IMR-90 (cell line): Measurements from ENCODE around the gene MAP1LC3A. TPM values are rescaled to one million over a fixed set of nuclear protein-coding genes. Genes with fewer than 3 reads are reported as not detected.

Source experiments
- ATAC-seq: fragments of 200-7000 bp; cut with Tn5 transposase; 2 replicates; pipeline ENCODE4 v1.9.1; 2020; ENCODE audit warnings: low read depth, mild to moderate bottlenecking, moderate library complexity
- BruUV-seq: library from RNA; stranded (reverse); fragments of 400-500 nt; replicated peaks from 2 replicates; lab custom pipeline; 2021; lab: Mats Ljungman, UMichigan
- CTCF ChIA-PET: fragments of 300-600 bp; formaldehyde crosslinking; extraction: SDS; loops from one replicate; lab custom pipeline; 2021; ENCODE audit warnings: antibody characterized with exemption; lab: Yijun Ruan, JAX
- POLR2A ChIA-PET: fragments of 300-600 bp; sonication (Branson Sonifier 250); formaldehyde crosslinking; loops from one replicate; lab custom pipeline; 2022; ENCODE audit warnings: antibody characterized with exemption; ENCODE audit not compliant: unreplicated experiment; lab: Charles Lee
- DNase-seq: peaks from one replicate; pipeline ENCODE4 v3.0.0; 2013
- H2AFZ ChIP-seq: replicated peaks from 2 replicates; pipeline ENCODE3; 2013; ENCODE audit warnings: low read length, mild to moderate bottlenecking; ENCODE audit not compliant: poor library complexity
- H2AK5ac ChIP-seq: 2 replicates; pipeline ENCODE4 v1.6.1; 2013; ENCODE audit warnings: low read depth, low read length, inconsistent platforms
- H2AK9ac ChIP-seq: replicated peaks from 2 replicates; pipeline ENCODE3; 2013; ENCODE audit warnings: mild to moderate bottlenecking, low read depth, low read length, moderate library complexity; ENCODE audit not compliant: poor library complexity
- H2BK120ac ChIP-seq: 2 replicates; pipeline ENCODE4 v1.6.1; 2013; ENCODE audit warnings: low read depth, low read length, inconsistent platforms
- H2BK15ac ChIP-seq: 3 replicates; pipeline ENCODE4 v1.6.1; 2013; ENCODE audit warnings: low read depth, low read length, inconsistent platforms
- H2BK20ac ChIP-seq: 2 replicates; pipeline ENCODE4 v1.6.1; 2013; ENCODE audit warnings: low read depth, mild to moderate bottlenecking, inconsistent platforms, low read length, moderate library complexity
- H2BK5ac ChIP-seq: 2 replicates; pipeline ENCODE4 v1.6.1; 2013; ENCODE audit warnings: mild to moderate bottlenecking, low read depth, low read length, inconsistent platforms; ENCODE audit not compliant: poor library complexity, severe bottlenecking
- H3K14ac ChIP-seq: replicated peaks from 2 replicates; pipeline ENCODE4 v1.6.1; 2013; ENCODE audit warnings: low read depth, low read length, inconsistent platforms
- H3K18ac ChIP-seq: 2 replicates; pipeline ENCODE4 v1.6.1; 2013; ENCODE audit warnings: low read depth, low read length, control low read depth
- H3K23ac ChIP-seq: 2 replicates; pipeline ENCODE4 v1.6.1; 2013; ENCODE audit warnings: low read depth, low read length, inconsistent platforms
- H3K27ac ChIP-seq: 2 replicates; pipeline ENCODE4 v1.5.1; 2013; ENCODE audit warnings: mild to moderate bottlenecking, control low read depth, low read length; ENCODE audit not compliant: insufficient read depth
- H3K27me3 ChIP-seq: 2 replicates; pipeline ENCODE4 v1.6.1; 2013; ENCODE audit warnings: low read length; ENCODE audit not compliant: control insufficient read depth, insufficient read depth
- H3K36me3 ChIP-seq: 2 replicates; pipeline ENCODE4 v1.6.1; 2013; ENCODE audit warnings: low read length, mixed read lengths; ENCODE audit not compliant: control insufficient read depth, insufficient read depth
- H3K4ac ChIP-seq: 2 replicates; pipeline ENCODE4 v1.6.1; 2013; ENCODE audit warnings: low read depth, low read length, inconsistent platforms
- H3K4me1 ChIP-seq: 2 replicates; pipeline ENCODE4 v1.6.1; 2013; ENCODE audit warnings: low read length, mixed read lengths; ENCODE audit not compliant: control insufficient read depth, insufficient read depth
- H3K4me2 ChIP-seq: 2 replicates; pipeline ENCODE4 v1.6.1; 2013; ENCODE audit warnings: low read depth, mild to moderate bottlenecking, control low read depth, low read length, moderate library complexity
- H3K4me3 ChIP-seq: 2 replicates; pipeline ENCODE4 v1.5.1; 2013; ENCODE audit warnings: low read depth, mild to moderate bottlenecking, control low read depth, low read length, moderate library complexity; ENCODE audit not compliant: insufficient read depth
- H3K56ac ChIP-seq: 2 replicates; pipeline ENCODE4 v1.6.1; 2013; ENCODE audit warnings: low read length, inconsistent platforms; ENCODE audit not compliant: insufficient read depth; ENCODE audit errors: extremely low read depth
- H3K79me1 ChIP-seq, 2 experiments: 2 replicates each; pipeline ENCODE4 v1.6.1; 2013; ENCODE audit warnings: low read length in 2 of 2, inconsistent platforms in 1 of 2, low read depth in 1 of 2
- H3K9ac ChIP-seq: 2 replicates; pipeline ENCODE4 v1.6.1; 2013; ENCODE audit warnings: low read depth, low read length, control low read depth
- H3K9me1 ChIP-seq: 2 replicates; pipeline ENCODE4 v1.6.1; 2013; ENCODE audit warnings: low read length, inconsistent platforms; ENCODE audit not compliant: insufficient read depth
- H3K9me3 ChIP-seq: 2 replicates; pipeline ENCODE4 v1.6.1; 2013; ENCODE audit warnings: low read length; ENCODE audit not compliant: control insufficient read depth, insufficient read depth
- H4K20me1 ChIP-seq: 2 replicates; pipeline ENCODE4 v1.6.1; 2013; ENCODE audit warnings: low read length, inconsistent platforms; ENCODE audit not compliant: insufficient read depth
- H4K5ac ChIP-seq: 2 replicates; pipeline ENCODE4 v1.6.1; 2013; ENCODE audit warnings: mild to moderate bottlenecking, low read depth, low read length, control low read depth
- H4K8ac ChIP-seq, 2 experiments: 2 replicates each; pipeline ENCODE4 v1.6.1; 2013; ENCODE audit warnings: low read depth in 2 of 2, low read length in 2 of 2, control low read depth in 1 of 2, inconsistent platforms in 1 of 2
- H4K91ac ChIP-seq: 2 replicates; pipeline ENCODE4 v1.6.1; 2013; ENCODE audit warnings: low read depth, low read length, inconsistent platforms; ENCODE audit not compliant: insufficient read depth
- BHLHE40 ChIP-seq: fragments of 150-350 bp; IDR thresholded peaks from 2 replicates; pipeline ENCODE4 v1.6.1; 2016; ENCODE audit warnings: mild to moderate bottlenecking, low read depth, low read length
- CEBPB ChIP-seq: IDR thresholded peaks from 2 replicates; pipeline ENCODE4 v1.6.1; 2012; ENCODE audit warnings: low read depth, low read length, improper control_type of control experiment
- CHD1 ChIP-seq: IDR thresholded peaks from 2 replicates; pipeline ENCODE4 v1.6.1; 2012; ENCODE audit warnings: low read depth, low read length, improper control_type of control experiment
- FOS ChIP-seq: fragments of 150-350 bp; IDR thresholded peaks from 2 replicates; pipeline ENCODE4 v1.6.1; 2016; ENCODE audit warnings: low read depth, low read length
- MAFK ChIP-seq: IDR thresholded peaks from 2 replicates; pipeline ENCODE4 v1.6.1; 2012; ENCODE audit warnings: low read depth, low read length, improper control_type of control experiment
- MAZ ChIP-seq: IDR thresholded peaks from 2 replicates; pipeline ENCODE4 v1.6.1; 2012; ENCODE audit warnings: low read depth, mild to moderate bottlenecking, low read length, improper control_type of control experiment, moderate library complexity, borderline replicate concordance
- MXI1 ChIP-seq: IDR thresholded peaks from 2 replicates; pipeline ENCODE4 v1.6.1; 2012; ENCODE audit warnings: low read depth, mild to moderate bottlenecking, low read length, moderate library complexity, borderline replicate concordance
- NFE2L2 ChIP-seq: fragments of 150-350 bp; IDR thresholded peaks from 2 replicates; pipeline ENCODE4 v1.6.1; 2016; ENCODE audit warnings: low read depth, mild to moderate bottlenecking, low read length
- POLR2A ChIP-seq: IDR thresholded peaks from 2 replicates; pipeline ENCODE4 v1.6.1; 2012; ENCODE audit warnings: mild to moderate bottlenecking, low read depth, low read length
- RAD21 ChIP-seq: IDR thresholded peaks from 2 replicates; pipeline ENCODE4 v1.6.1; 2012; ENCODE audit warnings: low read length, improper control_type of control experiment
- RCOR1 ChIP-seq: IDR thresholded peaks from 2 replicates; pipeline ENCODE4 v1.6.1; 2012; ENCODE audit warnings: mild to moderate bottlenecking, low read length, improper control_type of control experiment; ENCODE audit not compliant: insufficient replicate concordance
- RFX5 ChIP-seq: IDR thresholded peaks from 2 replicates; pipeline ENCODE4 v1.8.0; 2012; ENCODE audit warnings: low read depth, mild to moderate bottlenecking, low read length, moderate library complexity
- SMC3 ChIP-seq: fragments of 150-350 bp; IDR thresholded peaks from 2 replicates; pipeline ENCODE4 v1.6.1; 2016; ENCODE audit warnings: low read depth, mild to moderate bottlenecking, antibody characterized with exemption, low read length, moderate library complexity
- WGBS, 2 experiments: methylation state at CpG; one replicate each; pipeline versions ENCODE4 v1.1.5 to v1.1.7; 2013; ENCODE audit warnings: missing lambda C conversion rate in 2 of 2; ENCODE audit not compliant: insufficient read length in 1 of 2; ENCODE audit errors: extremely low coverage in 2 of 2; 5-methylcytosine and 5-hydroxymethylcytosine counted together
- dilution Hi-C: fragments of 300-500 bp; cut with HindIII; formaldehyde crosslinking; loops from one replicate; pipeline ENCODE4 v1.14.3; 2018; ENCODE audit warnings: low sequenced_read_pairs; ENCODE audit not compliant: unreplicated experiment
- in situ Hi-C: fragments of 300-500 bp; cut with MboI; formaldehyde crosslinking; loops from 3 replicates; pipeline ENCODE4 v1.14.3; 2019; ENCODE audit warnings: low sequenced_read_pairs, inconsistent platforms, mixed read lengths
- intact Hi-C: fragments of 100-400 bp; cut with micrococcal nuclease; formaldehyde crosslinking; loops from 2 replicates; pipeline ENCODE4 v1.10.0; 2022
- polyA plus RNA-seq, 3 experiments: library from polyadenylated mRNA; depleted of rRNA; stranded (reverse); fragments of >200 nt; gene quantifications; 2 replicates each; pipeline ENCODE4 v1.2.3, GENCODE V29; 2012; ENCODE audit warnings: low replicate concordance in 1 of 3
- total RNA-seq: library from RNA; depleted of rRNA; stranded (reverse); fragments of >200 nt; gene quantifications from 2 replicates; pipeline ENCODE4 v1.2.3, GENCODE V29; 2012
- TF ChIP-seq, protein P1 (sequence below): fragments of 150-350 bp; IDR thresholded peaks from 2 replicates; pipeline ENCODE4 v1.6.1; 2017; ENCODE audit warnings: mild to moderate bottlenecking, antibody characterized with exemption, low read length, low read depth
- TF ChIP-seq, protein P2 (sequence below): conservative IDR thresholded peaks from 2 replicates; pipeline ENCODE4 v1.5.1; 2012; ENCODE audit warnings: mild to moderate bottlenecking, low read depth, low read length, improper control_type of control experiment
- TF ChIP-seq, protein P3 (sequence below): fragments of 150-350 bp; IDR thresholded peaks from 2 replicates; pipeline ENCODE4 v1.6.1; 2016; ENCODE audit warnings: low read depth, mild to moderate bottlenecking, low read length, moderate library complexity, borderline replicate concordance

MAP1LC3A gene
- total and polyA plus RNA-seq, 2 of the 4 experiments (the other 2 are of a cell fraction), result 10.0 to 39.7 TPM

DNA sequence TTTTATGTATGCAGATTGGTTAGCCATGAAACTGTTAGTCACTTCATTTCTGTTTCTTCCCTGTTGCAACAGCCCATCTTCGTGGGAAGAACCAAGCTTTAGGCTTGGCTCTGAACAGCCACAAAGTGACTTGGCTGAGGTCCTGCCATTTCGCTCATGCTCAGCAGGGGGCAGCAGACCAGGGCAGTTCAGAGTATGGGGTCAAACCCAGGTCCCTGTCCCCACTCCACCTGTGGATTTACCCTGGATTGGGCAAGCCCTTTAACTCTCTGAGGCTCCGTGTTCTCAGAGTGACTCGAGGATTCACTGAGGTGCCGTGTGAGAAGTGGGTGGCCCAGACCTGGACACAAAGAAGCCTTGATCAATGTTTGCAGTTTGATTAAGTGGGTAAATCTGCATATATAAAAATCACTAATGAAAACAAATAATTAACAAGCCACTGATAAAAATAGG is 19.8 kb upstream of the MAP1LC3A start:
- Histone ChIP-seq H3K27me3 (no peaks in the 10 kb centered on the region), H3K9ac (no peak overlapping the region), H4K20me1 (peaks cover 9% of the 10 kb centered on the region; the same call in 1 of the 2 replicates), H4K5ac (no peak overlapping the region), H3K4ac (no peak overlapping the region), H3K14ac (no peak overlapping the region), H3K9me3 (no peaks in the 10 kb centered on the region), H3K56ac (no peak overlapping the region), H4K8ac (no peak overlapping the region), H3K9me1 (no peaks in the 10 kb centered on the region), H3K18ac (no peak overlapping the region), H2AK5ac (no peak overlapping the region), H3K4me1 (no peaks in the 10 kb centered on the region), H2BK120ac (no peak overlapping the region), H2BK5ac (no peak overlapping the region), H3K36me3 (peaks cover 62% of the 10 kb centered on the region), H2BK20ac (no peak overlapping the region), H3K4me3 (no peak overlapping the region), H4K91ac (no peak overlapping the region), H3K4me2 (no peak overlapping the region), H2BK15ac (no peak overlapping the region), H3K23ac (no peak overlapping the region), H2AK9ac (no peak overlapping the region), H3K27ac (no peak overlapping the region), H2AFZ (no peak overlapping the region), H3K79me1 (peaks cover 11 to 47% of the 10 kb centered on the region in 2 experiments)
- CTCF ChIA-PET, result interaction anchor here (0.6 to 1.7 kb wide), 9 partner anchors 8 to 348 kb away, joined by 3 to 7 read pairs (median 5); partner anchors contain the start of gene ITCH
- POLR2A ChIA-PET, result no interaction called here
- 33% methylated on average over 1 of the region's 5 CpGs; no CpG with 5 or more reads in 1 of the 2 experiments for WGBS, 2 experiments
- intact Hi-C loops, result loop anchor here (1.0 to 5.0 kb wide), 2 partner anchors 169 to 231 kb away; no protein-coding TSS in a partner anchor
- DNase-seq, result peak; percentile 57
- TF ChIP-seq, protein P1, sequence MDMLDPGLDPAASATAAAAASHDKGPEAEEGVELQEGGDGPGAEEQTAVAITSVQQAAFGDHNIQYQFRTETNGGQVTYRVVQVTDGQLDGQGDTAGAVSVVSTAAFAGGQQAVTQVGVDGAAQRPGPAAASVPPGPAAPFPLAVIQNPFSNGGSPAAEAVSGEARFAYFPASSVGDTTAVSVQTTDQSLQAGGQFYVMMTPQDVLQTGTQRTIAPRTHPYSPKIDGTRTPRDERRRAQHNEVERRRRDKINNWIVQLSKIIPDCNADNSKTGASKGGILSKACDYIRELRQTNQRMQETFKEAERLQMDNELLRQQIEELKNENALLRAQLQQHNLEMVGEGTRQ, result no peak
- no peak for TF ChIP-seq MXI1
- no peak for TF ChIP-seq NFE2L2
- no peak for TF ChIP-seq RCOR1
- TF ChIP-seq CEBPB, result peak; percentile 67; the same call in 1 of the 2 replicates
- no peak for TF ChIP-seq CHD1
- peak; percentile 55 for TF ChIP-seq RAD21
- TF ChIP-seq, protein P2, sequence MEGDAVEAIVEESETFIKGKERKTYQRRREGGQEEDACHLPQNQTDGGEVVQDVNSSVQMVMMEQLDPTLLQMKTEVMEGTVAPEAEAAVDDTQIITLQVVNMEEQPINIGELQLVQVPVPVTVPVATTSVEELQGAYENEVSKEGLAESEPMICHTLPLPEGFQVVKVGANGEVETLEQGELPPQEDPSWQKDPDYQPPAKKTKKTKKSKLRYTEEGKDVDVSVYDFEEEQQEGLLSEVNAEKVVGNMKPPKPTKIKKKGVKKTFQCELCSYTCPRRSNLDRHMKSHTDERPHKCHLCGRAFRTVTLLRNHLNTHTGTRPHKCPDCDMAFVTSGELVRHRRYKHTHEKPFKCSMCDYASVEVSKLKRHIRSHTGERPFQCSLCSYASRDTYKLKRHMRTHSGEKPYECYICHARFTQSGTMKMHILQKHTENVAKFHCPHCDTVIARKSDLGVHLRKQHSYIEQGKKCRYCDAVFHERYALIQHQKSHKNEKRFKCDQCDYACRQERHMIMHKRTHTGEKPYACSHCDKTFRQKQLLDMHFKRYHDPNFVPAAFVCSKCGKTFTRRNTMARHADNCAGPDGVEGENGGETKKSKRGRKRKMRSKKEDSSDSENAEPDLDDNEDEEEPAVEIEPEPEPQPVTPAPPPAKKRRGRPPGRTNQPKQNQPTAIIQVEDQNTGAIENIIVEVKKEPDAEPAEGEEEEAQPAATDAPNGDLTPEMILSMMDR, result peak; percentile 65
- TF ChIP-seq, protein P3, sequence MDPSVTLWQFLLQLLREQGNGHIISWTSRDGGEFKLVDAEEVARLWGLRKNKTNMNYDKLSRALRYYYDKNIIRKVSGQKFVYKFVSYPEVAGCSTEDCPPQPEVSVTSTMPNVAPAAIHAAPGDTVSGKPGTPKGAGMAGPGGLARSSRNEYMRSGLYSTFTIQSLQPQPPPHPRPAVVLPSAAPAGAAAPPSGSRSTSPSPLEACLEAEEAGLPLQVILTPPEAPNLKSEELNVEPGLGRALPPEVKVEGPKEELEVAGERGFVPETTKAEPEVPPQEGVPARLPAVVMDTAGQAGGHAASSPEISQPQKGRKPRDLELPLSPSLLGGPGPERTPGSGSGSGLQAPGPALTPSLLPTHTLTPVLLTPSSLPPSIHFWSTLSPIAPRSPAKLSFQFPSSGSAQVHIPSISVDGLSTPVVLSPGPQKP, result no peak
- TF ChIP-seq MAZ, result no peak
- TF ChIP-seq BHLHE40, result no peak
- TF ChIP-seq RFX5, result no peak
- peak; percentile 57 for TF ChIP-seq SMC3
- TF ChIP-seq POLR2A, result no peak
- no peak for TF ChIP-seq MAFK
- TF ChIP-seq FOS, result no peak
- peak; percentile 91 for ATAC-seq
- BruUV-seq, result no TSS peak
- dilution Hi-C loops, result no loop called here
- in situ Hi-C loops, result no loop called here
